CD4-positive, alpha-beta T cell treated with Interleukin-12 subunit alpha and Interleukin-12 subunit beta, for 1 hour (primary cell): Measurements from ENCODE around the gene GABPA.
"Not testable (repeated sequence)": the region's sequence is repeated elsewhere in the genome, so short reads cannot be mapped to it uniquely, and the experiment has no call there.

Source experiments
- DNase-seq: peaks from one replicate; pipeline ENCODE4 v3.0.0-alpha.2; 2020

The GABPA gene

DNA sequence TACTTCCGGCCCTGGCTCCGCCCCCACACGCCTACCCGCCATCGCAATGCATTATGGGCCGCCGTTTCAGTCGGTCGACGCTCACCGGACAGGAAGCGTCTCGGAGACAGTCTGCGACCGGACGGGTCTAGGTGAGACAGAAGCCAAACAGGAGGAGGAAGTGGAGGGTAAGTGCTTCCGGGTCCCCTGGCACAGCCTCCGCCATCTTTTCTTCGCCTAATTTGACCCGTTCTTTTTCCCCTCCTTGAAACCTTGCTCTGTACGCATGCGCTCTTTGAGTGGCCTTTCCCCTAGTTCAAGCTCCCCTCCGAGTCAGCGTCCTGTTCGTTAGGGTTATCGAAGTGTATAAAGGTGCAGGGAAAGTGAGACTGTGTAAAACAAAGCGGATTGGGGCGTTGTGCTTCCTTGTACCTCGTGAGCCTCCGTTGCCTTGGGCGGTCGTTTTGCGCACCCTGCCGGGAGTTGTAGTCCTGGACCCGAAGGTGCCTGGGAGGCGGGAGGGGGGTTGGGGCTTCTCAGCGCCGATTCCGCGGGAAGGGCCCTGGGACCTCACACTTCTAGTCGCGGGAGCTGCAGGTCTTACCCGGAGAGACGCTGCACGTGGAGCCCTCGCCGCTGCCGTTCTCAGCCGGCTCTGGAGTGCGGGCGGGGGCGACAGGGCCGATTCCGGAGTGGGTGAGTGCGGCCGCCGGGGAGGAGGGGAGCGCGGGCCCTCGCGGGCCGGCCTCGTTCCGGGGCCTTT, at the start of gene GABPA, which contains the start of gene ATP5PF:
Gene GABPA, plus strand, starts transcription at position 69 of the 742 bp plus-strand sequence. CDS start 6,627 bp downstream, outside the sequence.
Gene ATP5PF, minus strand, starts transcription at position 1 of the 742 bp plus-strand sequence. CDS start 5,110 bp downstream, outside the sequence.
- DNase-seq = peak; percentile 98

DNA sequence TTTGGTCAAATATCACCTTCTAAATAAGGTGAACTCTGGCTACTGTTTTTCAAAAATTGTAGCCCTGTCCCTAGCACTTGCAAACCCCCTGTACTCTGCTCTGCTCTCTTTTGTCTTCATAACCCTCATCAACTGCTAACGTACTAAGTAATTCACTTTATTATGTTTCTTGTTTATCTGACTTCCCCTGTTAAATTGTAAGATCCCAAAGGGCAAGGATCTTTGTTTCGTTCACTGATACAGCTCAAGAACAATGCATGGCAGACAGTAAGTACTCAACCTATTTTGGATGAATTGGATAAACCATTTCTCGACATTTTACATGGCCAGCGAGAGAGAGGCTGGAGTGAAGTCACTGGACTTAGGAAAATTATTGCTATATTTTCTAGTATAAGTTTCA, 47.0 kb upstream of the GABPA start:
- no peak for DNase-seq

DNA sequence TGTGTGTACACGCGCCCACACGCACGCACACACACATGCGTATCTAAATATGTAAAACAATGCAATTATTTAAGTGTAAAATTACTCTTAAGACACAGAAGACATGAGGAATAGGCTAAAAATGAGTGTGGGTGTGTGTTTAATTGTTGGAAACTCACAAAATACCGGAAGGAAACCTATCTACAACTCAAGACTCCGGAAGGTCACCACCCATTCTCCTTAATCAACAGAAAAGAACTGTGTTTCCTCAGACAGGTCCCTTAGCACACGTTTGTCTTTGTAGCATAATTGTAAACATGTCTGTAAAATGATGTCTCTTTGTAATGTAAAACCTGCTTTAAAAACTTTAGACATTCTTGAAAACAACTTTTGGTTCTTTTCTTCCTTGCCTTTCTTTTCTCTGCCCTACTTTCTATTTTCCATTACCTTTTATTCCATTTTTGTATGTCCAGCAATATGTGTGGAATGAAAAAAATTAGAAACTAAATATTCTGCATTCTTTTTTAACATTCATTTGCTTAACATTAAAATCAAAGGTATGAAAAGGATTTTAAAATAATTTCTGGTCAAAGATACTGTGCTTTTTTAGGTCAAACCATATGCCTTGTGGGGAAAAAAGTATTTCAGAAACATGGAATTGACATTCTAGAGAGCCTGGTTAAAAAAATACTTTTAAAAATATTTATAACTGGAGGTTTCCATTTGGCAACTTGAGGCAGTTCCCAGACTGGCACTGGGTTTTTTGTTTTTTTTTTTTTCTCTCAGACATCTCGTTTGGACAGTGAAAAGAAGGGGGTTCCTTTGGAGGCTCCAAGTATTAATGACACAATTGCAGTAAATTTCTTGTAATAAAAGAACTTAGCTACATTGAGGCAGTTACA, 46.3 kb upstream of the GABPA start:
- DNase-seq = no peak

DNA sequence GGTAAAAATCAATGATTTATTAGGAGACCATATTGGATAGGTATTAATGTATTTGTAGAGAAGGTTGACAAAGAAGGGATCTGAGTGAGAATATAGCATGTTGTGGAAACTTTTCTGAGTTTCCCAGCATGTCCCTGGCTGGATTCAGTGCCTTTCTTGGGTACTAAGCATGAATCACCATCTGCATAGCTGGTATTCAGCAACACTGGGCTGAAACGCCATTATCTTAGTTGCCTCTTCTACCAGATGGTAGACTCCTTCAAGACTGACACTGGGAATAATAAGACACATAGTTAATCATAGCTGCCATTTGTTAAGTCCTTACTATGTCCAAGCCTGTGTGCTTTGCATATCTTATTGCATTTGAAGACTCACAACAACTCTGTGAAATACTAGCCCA, 45.5 kb upstream of the GABPA start:
- DNase-seq = no peak

DNA sequence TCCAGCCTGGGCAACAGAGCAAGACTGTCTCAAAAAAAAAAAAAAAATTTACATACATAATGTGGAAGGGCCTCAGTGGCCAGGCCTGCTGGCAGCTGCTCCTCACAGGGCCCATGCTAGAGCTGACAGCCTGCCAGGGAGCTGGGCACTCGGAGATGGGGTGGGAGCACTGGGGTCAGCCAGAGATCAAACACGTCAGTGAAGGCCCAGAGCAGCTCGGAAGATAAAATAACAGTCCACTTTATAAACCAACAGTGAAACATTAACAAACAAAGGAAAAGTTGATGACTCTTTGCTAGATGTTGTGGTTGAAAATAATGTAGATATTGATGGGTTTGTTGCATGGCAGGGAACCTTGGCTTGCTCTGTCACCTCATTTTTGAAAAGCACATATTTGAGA, 42.8 kb upstream of the GABPA start:
- no peak for DNase-seq

DNA sequence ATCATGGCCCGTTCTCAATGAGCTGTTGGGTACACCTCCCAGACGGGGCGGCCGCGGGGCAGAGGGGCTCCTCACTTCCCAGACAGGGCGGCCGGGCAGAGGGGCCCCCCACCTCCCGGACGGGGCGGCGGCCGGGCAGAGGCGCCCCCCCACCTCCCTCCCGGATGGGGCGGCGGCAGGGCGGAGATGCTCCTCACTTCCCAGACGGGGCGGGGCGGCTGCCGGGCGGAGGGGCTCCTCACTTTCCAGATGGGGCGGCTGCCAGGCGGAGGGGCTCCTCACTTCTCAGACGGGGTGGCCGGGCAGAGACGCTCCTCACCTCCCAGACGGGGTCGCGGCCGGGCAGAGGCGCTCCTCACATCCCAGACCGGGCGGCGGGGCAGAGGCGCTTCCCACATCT, 39.3 kb upstream of the GABPA start:
- not testable (repeated sequence) for DNase-seq

DNA sequence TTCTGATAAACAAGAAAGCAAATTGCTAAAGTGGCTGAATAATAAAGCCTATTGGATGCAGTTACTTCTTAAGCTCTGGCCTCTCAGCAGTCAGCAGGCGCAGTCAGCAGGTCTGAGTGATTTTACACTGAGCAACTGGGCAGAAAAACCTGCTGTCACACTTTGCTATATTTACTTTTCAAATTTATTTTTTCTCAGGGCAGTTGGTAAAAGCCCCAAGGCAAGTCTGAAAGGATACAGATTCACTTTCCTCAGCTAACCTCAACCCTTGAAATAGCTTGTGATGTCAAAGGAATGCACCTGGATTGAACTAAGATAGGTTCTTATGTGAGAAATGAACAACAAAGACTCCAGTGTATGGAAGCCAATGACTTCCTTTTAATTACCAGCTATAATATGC, 34.0 kb upstream of the GABPA start:
- no peak for DNase-seq

DNA sequence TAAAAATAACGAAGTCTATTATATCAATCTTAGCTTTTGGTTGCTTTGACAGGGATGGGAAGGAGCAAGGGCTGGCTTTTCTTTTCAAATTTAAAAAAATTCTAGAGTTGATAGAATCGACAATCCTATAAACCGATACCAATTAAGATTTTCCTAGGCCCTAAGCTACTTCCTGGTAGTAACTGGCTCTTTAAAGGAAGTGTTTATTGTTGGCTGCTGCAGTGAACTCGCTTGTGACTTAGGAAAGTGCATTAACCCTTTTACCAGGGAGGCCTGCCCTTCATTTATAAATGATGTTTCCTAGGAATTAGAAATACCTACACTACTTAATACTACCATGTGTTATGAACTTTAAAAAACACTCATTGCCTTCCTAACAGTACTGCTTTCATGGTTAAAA, 33.2 kb upstream of the GABPA start:
- no peak for DNase-seq

DNA sequence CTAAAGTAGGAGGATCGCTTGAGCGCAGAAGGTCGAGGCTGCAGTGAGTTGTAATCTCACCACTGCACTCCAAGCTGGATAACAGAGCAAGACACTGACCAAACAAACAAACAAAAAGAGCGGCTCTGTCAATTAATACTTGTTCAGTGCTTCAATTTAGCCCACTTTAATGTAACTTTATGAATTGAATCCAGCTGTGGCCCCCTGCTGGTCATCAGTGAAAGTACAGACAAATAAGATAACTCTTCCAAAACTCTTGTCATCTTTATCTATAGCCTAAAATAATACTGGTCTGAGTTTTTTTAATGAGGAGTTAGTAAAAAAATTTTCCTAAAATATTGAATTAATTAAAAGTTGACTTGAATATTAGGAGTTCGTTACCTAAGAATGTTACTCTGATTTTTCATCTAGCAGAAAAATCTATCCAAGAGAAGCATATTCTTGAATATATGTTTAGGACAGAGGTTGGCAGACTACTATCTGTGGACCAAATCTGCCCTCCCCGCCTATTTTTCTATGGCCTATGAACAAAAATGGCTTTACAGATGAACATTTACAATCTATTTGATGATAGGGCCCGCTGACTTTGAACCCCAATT, 26.2 kb upstream of the GABPA start:
- DNase-seq = peak; percentile 64

DNA sequence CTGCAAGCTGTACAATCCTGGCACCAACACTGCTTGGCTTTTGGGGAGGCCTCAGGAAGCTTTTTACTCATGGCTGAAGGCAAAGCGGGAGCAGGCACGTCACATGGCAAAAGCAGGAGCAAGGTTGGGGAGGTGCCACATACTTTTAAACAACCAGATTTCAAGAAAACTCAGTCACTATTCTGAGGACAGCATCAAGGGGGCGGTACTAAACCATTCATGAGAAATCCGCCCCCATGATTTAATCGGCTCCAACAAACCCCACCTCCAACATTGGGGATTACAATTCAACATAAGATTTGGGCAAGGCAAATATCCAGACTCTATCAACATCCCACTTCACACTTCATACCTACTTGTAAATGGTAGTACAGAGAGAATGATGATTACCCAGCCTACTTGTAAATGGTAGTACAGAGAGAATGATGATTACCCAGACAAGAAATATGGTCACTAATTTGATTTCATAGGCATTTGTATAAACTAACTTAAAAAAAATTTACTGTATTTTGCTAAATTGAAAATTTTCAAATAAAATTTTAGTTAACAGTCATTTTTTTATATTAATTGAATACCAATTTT, 25.0 kb upstream of the GABPA start:
- no peak for DNase-seq

DNA sequence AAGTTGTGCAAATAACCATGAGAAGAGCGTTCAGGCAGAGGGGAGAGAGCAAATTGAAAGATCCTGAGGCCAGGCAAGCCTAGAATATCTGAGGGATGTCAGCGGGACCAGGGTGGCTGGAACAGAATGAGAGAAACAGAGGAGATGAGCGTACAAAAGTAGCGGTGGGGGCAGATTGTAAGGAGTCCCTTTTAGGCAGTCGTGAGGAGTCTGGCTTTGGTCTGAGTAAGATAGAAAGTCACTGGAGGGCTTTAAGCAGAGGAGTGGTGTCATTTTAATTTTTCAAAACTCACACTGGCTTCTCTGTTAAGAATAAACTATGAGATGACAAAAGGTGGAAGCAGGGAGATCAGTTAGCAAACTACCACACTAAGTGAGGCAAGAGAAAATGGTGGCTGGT, 24.2 kb upstream of the GABPA start:
- DNase-seq = no peak

DNA sequence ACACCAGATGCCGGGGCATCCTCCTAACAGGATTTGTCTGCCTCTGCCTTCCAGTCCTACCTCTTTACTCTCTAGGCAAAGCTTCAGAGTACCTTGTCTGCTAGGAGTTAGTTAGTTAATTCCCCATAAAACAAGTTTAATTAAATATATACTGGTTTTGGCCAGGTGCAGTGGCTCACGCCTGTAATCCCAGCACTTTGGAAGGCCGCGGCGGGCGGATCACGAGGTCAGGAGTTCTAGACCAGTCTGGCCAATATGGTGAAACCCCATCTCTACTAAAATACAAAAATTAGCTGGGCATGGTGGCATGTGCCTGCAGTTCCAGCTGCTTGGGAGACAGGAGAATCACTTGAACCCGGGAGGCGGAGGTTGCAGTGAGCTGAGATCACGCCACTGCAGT, 20.7 kb upstream of the GABPA start:
- DNase-seq = not testable (repeated sequence)

DNA sequence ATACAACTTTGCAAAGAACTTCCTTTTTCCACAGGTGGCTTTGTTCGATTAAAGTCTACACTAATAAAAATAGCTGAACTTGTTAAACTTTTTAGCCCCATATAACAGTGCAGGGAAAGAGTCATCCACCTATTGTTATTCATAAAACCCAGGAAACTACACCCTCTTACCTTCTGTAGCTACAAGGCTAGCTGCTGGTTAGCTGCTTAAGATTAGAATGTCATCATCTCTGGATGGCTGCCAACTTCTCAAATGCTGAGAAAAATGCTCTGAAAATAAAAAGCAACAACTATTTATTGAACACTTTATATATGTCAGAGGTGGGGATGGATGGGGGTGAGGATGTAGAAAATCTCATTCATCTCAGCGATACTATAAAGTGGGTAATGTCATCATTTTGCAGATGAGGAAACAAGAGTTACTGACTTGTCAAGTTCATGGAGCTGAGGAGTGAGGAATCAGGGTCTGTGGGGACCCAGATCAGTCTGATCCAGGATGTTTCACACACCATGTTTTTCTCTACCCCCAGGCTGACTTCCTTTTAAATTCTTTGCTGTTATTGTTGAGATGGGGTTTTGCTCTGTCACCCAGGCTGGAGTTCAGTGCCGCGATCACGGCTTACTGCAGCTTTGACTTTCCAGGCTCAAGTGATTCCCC, 17.2 kb upstream of the GABPA start:
- no peak for DNase-seq

DNA sequence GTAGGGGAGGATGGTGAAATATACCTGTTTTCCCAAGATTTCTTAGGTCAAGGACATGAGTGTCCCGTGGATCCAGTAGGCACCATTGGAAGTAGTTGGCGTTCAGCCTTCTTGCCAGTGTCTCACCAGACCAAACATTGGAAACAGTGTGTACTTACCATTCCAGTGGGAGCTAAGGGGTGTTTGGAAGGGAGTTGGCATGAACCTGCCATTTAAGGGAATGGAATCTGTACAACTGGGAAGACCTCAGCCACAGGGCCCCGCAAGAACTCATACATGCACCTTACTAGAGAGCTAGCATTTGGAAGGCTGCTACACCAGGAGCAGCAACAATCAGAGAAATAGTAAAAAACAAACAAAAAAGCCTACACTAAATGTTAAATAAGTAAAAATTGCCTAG, 12.8 kb upstream of the GABPA start:
- DNase-seq = no peak

DNA sequence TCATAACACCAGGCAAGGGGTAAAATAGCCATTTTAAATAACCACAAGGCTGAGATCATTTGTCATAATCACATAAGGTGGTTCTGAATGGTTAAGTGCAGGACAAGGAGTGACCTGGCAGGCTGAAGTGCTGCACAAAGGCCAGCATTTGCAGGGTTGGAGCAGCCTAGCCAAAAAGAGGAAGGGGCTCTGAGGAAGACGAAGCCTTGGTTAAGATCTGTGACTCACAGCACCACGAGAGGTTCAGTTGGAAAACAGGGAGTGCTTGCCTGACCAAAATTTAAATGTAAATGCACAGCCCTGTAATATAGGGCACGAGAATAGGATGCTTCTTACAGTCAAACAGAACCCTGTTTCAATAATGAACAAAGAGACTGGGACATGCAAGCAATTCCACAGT, 12.1 kb upstream of the GABPA start:
- DNase-seq = no peak

DNA sequence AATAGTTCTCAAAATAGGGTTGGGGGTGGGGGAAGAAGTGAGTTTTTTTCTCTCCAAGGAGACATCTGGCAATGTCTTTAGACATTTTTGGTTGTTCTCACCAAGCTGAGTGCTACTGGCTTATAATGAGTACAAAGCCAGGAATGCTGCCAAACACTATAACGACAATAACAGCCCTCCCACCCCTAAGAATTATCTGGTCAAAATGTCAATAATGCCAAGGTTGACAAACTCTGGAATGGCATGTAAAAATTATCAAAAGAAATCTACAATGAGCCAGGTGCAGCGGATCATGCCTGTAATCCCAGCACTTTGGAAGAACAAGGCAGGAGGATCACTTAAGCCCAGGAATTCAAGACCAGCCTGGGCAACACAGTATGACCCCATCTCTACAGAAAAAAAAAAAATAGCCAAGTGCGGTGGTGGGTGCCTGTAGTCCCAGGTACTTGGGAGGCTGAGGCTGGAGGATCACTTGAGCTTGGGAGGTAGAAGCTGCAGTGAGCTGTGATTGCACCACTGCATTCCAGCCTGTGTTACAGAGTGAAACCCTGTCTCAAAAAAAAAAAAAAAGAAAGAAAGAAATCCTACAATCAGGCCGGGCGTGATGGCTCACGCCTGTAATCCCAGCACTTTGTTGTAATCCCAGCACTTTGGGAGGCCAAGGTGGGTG, 2.5 kb upstream of the GABPA start:
- no peak for DNase-seq

DNA sequence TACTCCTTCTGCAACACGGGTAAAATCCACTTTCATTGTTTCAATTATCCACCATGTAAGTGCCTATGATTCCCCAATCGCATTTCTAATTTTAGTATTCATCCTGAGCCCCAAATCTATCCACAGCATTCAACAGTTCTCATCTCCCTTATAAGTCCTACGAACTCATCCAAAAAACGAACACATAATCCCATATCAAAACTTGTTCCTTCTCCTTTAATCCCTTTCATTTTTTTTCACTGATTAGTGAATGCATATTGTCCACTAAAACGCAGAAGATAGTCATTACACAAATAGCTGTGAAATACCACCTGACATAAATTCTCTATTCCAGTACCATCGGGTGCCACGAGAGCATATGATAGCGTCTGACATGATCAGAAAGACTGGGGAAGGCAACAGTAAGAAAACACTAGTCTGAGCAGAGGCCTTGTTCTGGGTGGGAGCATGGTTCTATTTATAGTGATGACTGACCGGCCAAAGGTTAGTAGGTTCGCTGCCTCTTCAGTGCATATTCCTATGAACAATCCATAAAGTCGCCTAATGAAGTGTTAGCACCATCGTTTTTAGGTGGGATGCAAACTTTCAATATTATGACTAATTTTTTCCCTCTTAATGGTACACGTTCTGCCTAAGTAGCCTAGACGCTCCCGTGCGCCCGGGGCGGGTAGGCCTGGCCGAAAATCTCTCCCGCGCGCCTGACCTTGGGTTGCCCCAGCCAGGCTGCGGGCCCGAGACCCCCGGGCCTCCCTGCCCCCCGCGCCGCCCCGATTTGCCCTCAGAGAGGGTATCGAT, 716 bp upstream of the GABPA start:
- DNase-seq = peak; percentile 13

DNA sequence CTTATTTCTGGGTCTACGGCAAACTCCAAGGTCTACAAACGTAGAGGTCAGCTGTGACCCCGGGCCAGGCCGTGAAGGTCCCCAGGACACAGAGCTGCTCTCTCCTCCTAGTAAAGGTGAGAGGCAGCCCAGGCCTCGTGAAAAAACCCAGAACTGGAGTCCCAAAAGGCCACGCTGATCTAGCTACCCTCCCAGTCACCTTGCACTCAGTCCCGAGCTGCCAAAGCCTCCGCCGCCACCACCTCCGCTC, 193 bp upstream of the GABPA start:
- DNase-seq = no peak

DNA sequence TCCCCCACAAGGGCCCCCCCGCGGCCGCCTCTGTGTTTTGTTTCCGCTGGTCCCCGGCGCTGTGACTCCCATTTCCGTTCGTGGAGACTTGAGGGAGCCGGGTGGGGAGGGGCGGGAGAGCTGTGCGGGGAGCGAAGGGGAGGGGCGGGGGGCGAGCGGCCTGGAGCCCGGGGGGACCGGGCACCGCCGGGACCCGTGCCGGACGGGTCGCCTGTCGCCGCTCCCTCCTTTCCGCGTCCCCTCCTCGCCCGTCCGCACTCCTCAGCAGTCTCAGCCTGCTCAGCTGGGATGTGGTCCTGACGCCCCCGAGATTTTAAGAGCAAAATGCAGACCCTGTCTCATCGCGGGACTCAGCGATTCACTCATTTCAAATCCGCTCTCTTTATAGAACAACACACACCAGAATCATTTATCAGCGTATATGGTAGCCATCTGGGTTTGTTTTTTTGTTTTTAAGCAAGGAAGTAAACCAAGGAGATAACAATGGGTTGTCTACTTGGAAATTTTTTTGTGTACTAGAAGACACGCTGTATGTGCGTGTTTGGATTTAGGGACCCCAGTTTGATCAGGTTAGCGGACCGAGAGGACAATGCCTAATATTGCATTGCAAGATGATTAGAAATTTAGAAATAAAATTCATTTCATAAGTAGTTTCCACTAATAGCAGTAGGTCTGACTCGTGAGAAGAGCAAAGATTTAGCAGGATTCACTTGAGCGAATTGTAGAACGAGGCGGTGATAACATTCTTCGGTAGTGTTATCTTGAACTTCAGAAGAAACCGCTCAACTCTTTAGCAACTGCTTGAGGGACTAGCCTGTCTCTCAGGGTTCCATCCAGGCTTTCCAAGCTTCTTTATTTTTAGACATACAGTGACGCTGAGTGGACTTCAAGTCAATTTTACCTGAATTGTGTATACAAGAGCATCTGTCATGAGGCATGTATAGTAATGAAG, 1.1 kb downstream of the GABPA start:
- peak; percentile 78 for DNase-seq

DNA sequence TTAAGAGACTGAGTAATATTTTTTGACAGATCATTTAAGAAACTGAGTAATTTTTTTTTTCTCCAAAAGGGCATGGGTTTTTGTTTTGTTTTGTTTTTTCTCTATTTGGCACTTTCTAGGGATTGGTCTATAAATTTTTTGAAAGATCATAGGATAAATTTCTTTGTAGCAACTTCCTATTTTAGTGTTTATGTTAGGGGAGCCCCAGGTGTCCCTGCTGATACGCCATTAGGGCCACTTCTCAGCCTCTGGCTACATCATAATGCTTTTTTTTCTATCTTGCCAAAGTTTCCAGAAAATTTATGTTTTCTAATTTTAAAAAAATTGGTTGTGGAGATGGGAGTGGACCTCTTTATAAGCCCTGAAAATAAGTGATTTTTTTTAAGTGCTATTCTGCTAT, 2.6 kb downstream of the GABPA start:
- no peak for DNase-seq
